ENCODE results near the gene DUS4L. TPM values are rescaled to one million over a fixed set of nuclear protein-coding genes. Genes with fewer than 3 reads are reported as not detected.

Gene DUS4L
- total and polyA plus RNA-seq, 2 of the 13 experiments (the other 11 are each of a cell fraction or from before 2014, with no cell fraction given) = 5.6 to 9.8 TPM

DNA sequence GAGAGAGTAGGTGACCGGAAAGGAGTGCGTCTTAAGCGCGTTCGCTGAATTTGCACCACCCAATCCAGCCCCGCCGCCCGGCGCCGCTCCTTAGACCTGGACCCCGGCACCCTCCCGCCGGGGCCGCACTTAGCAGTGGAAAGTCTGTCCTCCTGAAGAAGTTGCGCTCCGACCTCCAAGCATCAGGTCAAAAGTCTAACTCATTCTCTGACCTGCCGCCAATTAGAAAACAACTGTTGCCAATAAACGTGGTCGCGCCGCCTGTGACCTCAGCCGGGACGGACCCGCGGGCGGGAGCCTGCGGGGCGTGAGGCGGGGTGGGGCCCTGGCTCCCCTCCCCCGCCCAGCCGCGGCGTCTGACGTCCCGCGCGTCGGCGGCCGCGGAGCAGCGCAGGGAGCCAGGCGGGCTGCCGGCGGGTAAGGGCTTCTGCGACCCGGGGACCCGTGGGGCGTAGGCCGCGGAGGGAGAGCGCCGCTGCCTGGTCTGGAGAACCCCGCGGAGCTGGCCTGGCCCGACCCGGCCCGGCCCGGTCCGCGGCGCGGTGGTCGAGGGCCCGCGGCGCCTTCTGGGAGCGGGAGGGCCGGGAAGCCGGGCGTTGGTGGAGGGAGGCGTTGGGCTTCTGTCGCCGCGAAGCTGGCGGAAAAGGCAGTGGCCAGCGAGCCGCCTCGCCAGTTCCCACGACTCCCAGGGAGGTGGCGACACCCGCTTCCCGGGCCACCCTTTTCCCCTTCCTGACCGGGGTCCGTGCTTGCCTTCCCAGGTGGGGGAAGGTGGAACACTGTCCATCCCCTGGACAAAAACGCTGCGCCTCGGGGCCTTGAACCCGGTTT is 16.3 kb downstream of the DUS4L start, which contains the start of gene BCAP29 (continued):
- TF ChIP-seq, protein P1, sequence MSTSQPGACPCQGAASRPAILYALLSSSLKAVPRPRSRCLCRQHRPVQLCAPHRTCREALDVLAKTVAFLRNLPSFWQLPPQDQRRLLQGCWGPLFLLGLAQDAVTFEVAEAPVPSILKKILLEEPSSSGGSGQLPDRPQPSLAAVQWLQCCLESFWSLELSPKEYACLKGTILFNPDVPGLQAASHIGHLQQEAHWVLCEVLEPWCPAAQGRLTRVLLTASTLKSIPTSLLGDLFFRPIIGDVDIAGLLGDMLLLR (CRISPR knock-in tag; IDR thresholded peaks at IDR 0.05) = peak; percentile 81; the same call in 1 of the 2 replicates
- TF ChIP-seq YY1 (IDR thresholded peaks at IDR 0.05; ENCODE audit: insufficient read depth, insufficient replicate concordance, low read depth, low read length) = peak; percentile 49
- TF ChIP-seq ZBTB1 (CRISPR knock-in tag; IDR thresholded peaks at IDR 0.05; ENCODE audit: borderline replicate concordance) = no peak
- TF ChIP-seq SAP130 (CRISPR knock-in tag; IDR thresholded peaks at IDR 0.05; ENCODE audit: low read depth) = peak; percentile 69
- TF ChIP-seq, protein P2, sequence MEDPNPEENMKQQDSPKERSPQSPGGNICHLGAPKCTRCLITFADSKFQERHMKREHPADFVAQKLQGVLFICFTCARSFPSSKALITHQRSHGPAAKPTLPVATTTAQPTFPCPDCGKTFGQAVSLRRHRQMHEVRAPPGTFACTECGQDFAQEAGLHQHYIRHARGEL (CRISPR knock-in tag; IDR thresholded peaks at IDR 0.05) = no peak
- 0 out of 2 replicates have a peak, but pooled peaks have one; percentile 47 for TF ChIP-seq HMG20B (CRISPR knock-in tag; conservative IDR thresholded peaks at IDR 0.05)
- no peak for TF ChIP-seq CHD2 (IDR thresholded peaks at IDR 0.05; ENCODE audit: low read depth, low read length)
- TF ChIP-seq, protein P3, sequence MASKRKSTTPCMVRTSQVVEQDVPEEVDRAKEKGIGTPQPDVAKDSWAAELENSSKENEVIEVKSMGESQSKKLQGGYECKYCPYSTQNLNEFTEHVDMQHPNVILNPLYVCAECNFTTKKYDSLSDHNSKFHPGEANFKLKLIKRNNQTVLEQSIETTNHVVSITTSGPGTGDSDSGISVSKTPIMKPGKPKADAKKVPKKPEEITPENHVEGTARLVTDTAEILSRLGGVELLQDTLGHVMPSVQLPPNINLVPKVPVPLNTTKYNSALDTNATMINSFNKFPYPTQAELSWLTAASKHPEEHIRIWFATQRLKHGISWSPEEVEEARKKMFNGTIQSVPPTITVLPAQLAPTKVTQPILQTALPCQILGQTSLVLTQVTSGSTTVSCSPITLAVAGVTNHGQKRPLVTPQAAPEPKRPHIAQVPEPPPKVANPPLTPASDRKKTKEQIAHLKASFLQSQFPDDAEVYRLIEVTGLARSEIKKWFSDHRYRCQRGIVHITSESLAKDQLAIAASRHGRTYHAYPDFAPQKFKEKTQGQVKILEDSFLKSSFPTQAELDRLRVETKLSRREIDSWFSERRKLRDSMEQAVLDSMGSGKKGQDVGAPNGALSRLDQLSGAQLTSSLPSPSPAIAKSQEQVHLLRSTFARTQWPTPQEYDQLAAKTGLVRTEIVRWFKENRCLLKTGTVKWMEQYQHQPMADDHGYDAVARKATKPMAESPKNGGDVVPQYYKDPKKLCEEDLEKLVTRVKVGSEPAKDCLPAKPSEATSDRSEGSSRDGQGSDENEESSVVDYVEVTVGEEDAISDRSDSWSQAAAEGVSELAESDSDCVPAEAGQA (IDR thresholded peaks at IDR 0.05; ENCODE audit: low read depth) = no peak
- TF ChIP-seq, protein P3 (CRISPR knock-in tag; IDR thresholded peaks at IDR 0.05; ENCODE audit: borderline replicate concordance) = no peak
- TF ChIP-seq HHEX (CRISPR knock-in tag; IDR thresholded peaks at IDR 0.05) = no peak
- no peak for TF ChIP-seq ZNF766 (CRISPR knock-in tag; IDR thresholded peaks at IDR 0.05; ENCODE audit: borderline replicate concordance)
- TF ChIP-seq GABPA (IDR thresholded peaks at IDR 0.05; ENCODE audit: low read depth, low read length) = no peak
- TF ChIP-seq GABPA (CRISPR knock-in tag; IDR thresholded peaks at IDR 0.05; ENCODE audit: low read depth) = 0 out of 2 replicates have a peak, but pooled peaks have one; percentile 19
- no peak for TF ChIP-seq ZNF556 (CRISPR knock-in tag; IDR thresholded peaks at IDR 0.05; ENCODE audit: borderline replicate concordance)
- peak; percentile 53; the same call in 1 of the 2 replicates for TF ChIP-seq AHR (CRISPR knock-in tag; IDR thresholded peaks at IDR 0.05)
- TF ChIP-seq, protein P4, sequence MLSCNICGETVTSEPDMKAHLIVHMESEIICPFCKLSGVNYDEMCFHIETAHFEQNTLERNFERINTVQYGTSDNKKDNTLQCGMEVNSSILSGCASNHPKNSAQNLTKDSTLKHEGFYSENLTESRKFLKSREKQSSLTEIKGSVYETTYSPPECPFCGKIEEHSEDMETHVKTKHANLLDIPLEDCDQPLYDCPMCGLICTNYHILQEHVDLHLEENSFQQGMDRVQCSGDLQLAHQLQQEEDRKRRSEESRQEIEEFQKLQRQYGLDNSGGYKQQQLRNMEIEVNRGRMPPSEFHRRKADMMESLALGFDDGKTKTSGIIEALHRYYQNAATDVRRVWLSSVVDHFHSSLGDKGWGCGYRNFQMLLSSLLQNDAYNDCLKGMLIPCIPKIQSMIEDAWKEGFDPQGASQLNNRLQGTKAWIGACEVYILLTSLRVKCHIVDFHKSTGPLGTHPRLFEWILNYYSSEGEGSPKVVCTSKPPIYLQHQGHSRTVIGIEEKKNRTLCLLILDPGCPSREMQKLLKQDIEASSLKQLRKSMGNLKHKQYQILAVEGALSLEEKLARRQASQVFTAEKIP (CRISPR knock-in tag; IDR thresholded peaks at IDR 0.05; ENCODE audit: borderline replicate concordance) = no peak
- no peak for TF ChIP-seq ZNF850 (CRISPR knock-in tag; conservative IDR thresholded peaks at IDR 0.05)
- TF ChIP-seq, protein P5, sequence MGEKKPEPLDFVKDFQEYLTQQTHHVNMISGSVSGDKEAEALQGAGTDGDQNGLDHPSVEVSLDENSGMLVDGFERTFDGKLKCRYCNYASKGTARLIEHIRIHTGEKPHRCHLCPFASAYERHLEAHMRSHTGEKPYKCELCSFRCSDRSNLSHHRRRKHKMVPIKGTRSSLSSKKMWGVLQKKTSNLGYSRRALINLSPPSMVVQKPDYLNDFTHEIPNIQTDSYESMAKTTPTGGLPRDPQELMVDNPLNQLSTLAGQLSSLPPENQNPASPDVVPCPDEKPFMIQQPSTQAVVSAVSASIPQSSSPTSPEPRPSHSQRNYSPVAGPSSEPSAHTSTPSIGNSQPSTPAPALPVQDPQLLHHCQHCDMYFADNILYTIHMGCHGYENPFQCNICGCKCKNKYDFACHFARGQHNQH (CRISPR knock-in tag; IDR thresholded peaks at IDR 0.05) = 0 out of 2 replicates have a peak, but pooled peaks have one; percentile 11
- peak; percentile 93 for TF ChIP-seq CCDC6 (CRISPR knock-in tag; IDR thresholded peaks at IDR 0.05)
- TF ChIP-seq ZNF383 (CRISPR knock-in tag; IDR thresholded peaks at IDR 0.05; ENCODE audit: borderline replicate concordance) = no peak
